ENCODE results near the gene ATP9B.
A peak's percentile ranks its signal among the peaks of the same experiment; 100 is the strongest.

The ATP9B gene

DNA sequence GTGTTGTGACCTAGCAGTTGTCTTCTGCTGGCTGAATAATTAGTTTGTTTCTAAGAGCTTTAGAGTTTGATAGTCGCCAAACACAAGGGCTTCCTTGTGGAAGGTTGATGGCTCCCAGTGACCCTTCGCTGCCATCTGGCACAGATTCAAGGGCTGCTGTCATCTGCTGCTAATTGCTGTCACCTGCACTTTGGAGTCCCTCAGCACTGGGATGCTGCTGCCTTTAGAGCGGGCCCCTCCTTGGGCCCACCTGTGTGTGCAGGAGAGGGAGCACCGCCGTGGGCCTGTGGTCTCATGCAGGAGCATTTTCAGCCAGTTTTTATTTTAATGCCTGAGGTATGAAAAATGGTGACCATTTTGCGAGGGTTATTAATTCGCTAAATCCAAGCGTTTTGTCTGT lies 172.6 kb downstream of the ATP9B start:
- DNase-seq (ENCODE audit: insufficient read length, low spot score): no peak
- TF ChIP-seq POLR2A (IDR thresholded peaks at IDR 0.05; ENCODE audit: low read depth, low read length): no peak
- no peak for TF ChIP-seq TAF1 (IDR thresholded peaks at IDR 0.05; ENCODE audit: low read depth, low read length)
- TF ChIP-seq POU2F2 (IDR thresholded peaks at IDR 0.05; ENCODE audit: low read depth, low read length): no peak
- TF ChIP-seq PAX5 (IDR thresholded peaks at IDR 0.05; ENCODE audit: insufficient read depth, low read length, severe bottlenecking): no peak
- no peak for TF ChIP-seq POLR2AphosphoS5 (IDR thresholded peaks at IDR 0.05; ENCODE audit: low read depth, low read length)
- no peak for TF ChIP-seq SPI1 (IDR thresholded peaks at IDR 0.05; ENCODE audit: low read depth, low read length)
- FAIRE-seq: no peak

GRCh38 chr18:79242246-79242645 lies 173.1 kb downstream of the ATP9B start:
- DNase-seq (ENCODE audit: insufficient read length, low spot score): no peak
- no peak for TF ChIP-seq PAX5 (IDR thresholded peaks at IDR 0.05; ENCODE audit: insufficient read depth, low read length, severe bottlenecking)
- TF ChIP-seq POLR2AphosphoS5 (IDR thresholded peaks at IDR 0.05; ENCODE audit: low read depth, low read length): no peak
- TF ChIP-seq POLR2A (IDR thresholded peaks at IDR 0.05; ENCODE audit: low read depth, low read length): no peak
- no peak for TF ChIP-seq TAF1 (IDR thresholded peaks at IDR 0.05; ENCODE audit: low read depth, low read length)
- no peak for TF ChIP-seq POU2F2 (IDR thresholded peaks at IDR 0.05; ENCODE audit: low read depth, low read length)
- no peak for FAIRE-seq

DNA sequence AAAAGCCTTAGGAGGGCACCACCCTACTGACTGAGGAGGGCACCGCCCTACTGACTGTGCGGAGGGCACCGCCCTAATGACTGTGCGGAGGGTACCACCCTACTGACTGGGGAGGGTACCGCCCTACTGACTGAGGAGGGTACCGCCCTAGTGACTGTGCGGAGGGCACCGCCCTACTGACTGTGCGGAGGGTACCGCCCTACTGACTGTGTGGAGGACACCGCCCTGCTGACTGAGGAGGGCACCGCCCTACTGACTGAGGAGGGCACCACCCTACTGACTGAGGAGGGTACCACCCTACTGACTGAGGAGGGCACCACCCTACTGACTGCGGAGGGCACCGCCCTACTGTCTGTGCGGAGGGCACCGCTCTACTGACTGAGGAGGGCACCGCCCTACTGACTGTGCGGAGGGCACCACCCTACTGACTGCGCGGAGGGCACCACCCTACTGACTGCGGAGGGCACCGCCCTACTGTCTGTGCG lies 176.4 kb downstream of the ATP9B start:
- TF ChIP-seq SPI1 (IDR thresholded peaks at IDR 0.05; ENCODE audit: low read depth, low read length) (no peak), POU2F2 (IDR thresholded peaks at IDR 0.05; ENCODE audit: low read depth, low read length) (no peak), TAF1 (IDR thresholded peaks at IDR 0.05; ENCODE audit: low read depth, low read length) (no peak), POLR2AphosphoS5 (IDR thresholded peaks at IDR 0.05; ENCODE audit: low read depth, low read length) (no peak), POLR2A (IDR thresholded peaks at IDR 0.05; ENCODE audit: low read depth, low read length) (no peak), PAX5 (IDR thresholded peaks at IDR 0.05; ENCODE audit: insufficient read depth, low read length, severe bottlenecking) (no peak)
- no peak for FAIRE-seq
- no peak for DNase-seq (ENCODE audit: insufficient read length, low spot score)

GRCh38 chr18:79246309-79247108 lies 177.3 kb downstream of the ATP9B start:
- no peak for TF ChIP-seq POU2F2 (IDR thresholded peaks at IDR 0.05; ENCODE audit: low read depth, low read length)
- TF ChIP-seq TAF1 (IDR thresholded peaks at IDR 0.05; ENCODE audit: low read depth, low read length): no peak
- TF ChIP-seq PAX5 (IDR thresholded peaks at IDR 0.05; ENCODE audit: insufficient read depth, low read length, severe bottlenecking): no peak
- TF ChIP-seq POLR2A (IDR thresholded peaks at IDR 0.05; ENCODE audit: low read depth, low read length): no peak
- TF ChIP-seq POLR2AphosphoS5 (IDR thresholded peaks at IDR 0.05; ENCODE audit: low read depth, low read length): no peak
- peak; percentile 22; the same call in 1 of the 2 replicates for TF ChIP-seq SPI1 (IDR thresholded peaks at IDR 0.05; ENCODE audit: low read depth, low read length)
- FAIRE-seq: peak; percentile 91
- peak; percentile 65 for DNase-seq (ENCODE audit: insufficient read length, low spot score)

- DNase-seq (ENCODE audit: insufficient read length, low spot score) (no peak), FAIRE-seq (no peak)
- TF ChIP-seq POU2F2 (IDR thresholded peaks at IDR 0.05; ENCODE audit: low read depth, low read length): no peak
- no peak for TF ChIP-seq POLR2A (IDR thresholded peaks at IDR 0.05; ENCODE audit: low read depth, low read length)
- TF ChIP-seq PAX5 (IDR thresholded peaks at IDR 0.05; ENCODE audit: insufficient read depth, low read length, severe bottlenecking): no peak
- TF ChIP-seq SPI1 (IDR thresholded peaks at IDR 0.05; ENCODE audit: low read depth, low read length): no peak
- no peak for TF ChIP-seq POLR2AphosphoS5 (IDR thresholded peaks at IDR 0.05; ENCODE audit: low read depth, low read length)
- no peak for TF ChIP-seq TAF1 (IDR thresholded peaks at IDR 0.05; ENCODE audit: low read depth, low read length)
Observed at GRCh38 chr18:79248495-79249060, 179.4 kb downstream of the ATP9B start.

- DNase-seq (ENCODE audit: insufficient read length, low spot score) (no peak), FAIRE-seq (no peak)
- TF ChIP-seq POU2F2 (IDR thresholded peaks at IDR 0.05; ENCODE audit: low read depth, low read length): no peak
- TF ChIP-seq POLR2A (IDR thresholded peaks at IDR 0.05; ENCODE audit: low read depth, low read length): no peak
- TF ChIP-seq SPI1 (IDR thresholded peaks at IDR 0.05; ENCODE audit: low read depth, low read length): no peak
- no peak for TF ChIP-seq PAX5 (IDR thresholded peaks at IDR 0.05; ENCODE audit: insufficient read depth, low read length, severe bottlenecking)
- TF ChIP-seq POLR2AphosphoS5 (IDR thresholded peaks at IDR 0.05; ENCODE audit: low read depth, low read length): no peak
- no peak for TF ChIP-seq TAF1 (IDR thresholded peaks at IDR 0.05; ENCODE audit: low read depth, low read length)
Observed at GRCh38 chr18:79250301-79250981, 181.2 kb downstream of the ATP9B start.

GRCh38 chr18:79251021-79251420 lies 181.8 kb downstream of the ATP9B start:
- no peak for TF ChIP-seq SPI1 (IDR thresholded peaks at IDR 0.05; ENCODE audit: low read depth, low read length)
- no peak for TF ChIP-seq PAX5 (IDR thresholded peaks at IDR 0.05; ENCODE audit: insufficient read depth, low read length, severe bottlenecking)
- TF ChIP-seq POLR2A (IDR thresholded peaks at IDR 0.05; ENCODE audit: low read depth, low read length): no peak
- no peak for TF ChIP-seq POU2F2 (IDR thresholded peaks at IDR 0.05; ENCODE audit: low read depth, low read length)
- no peak for TF ChIP-seq POLR2AphosphoS5 (IDR thresholded peaks at IDR 0.05; ENCODE audit: low read depth, low read length)
- no peak for TF ChIP-seq TAF1 (IDR thresholded peaks at IDR 0.05; ENCODE audit: low read depth, low read length)
- FAIRE-seq (no peak), DNase-seq (ENCODE audit: insufficient read length, low spot score) (no peak)

GRCh38 chr18:79252904-79253633 lies 183.9 kb downstream of the ATP9B start:
- FAIRE-seq: no peak
- DNase-seq (ENCODE audit: insufficient read length, low spot score): no peak
- TF ChIP-seq POLR2A (IDR thresholded peaks at IDR 0.05; ENCODE audit: low read depth, low read length): no peak
- TF ChIP-seq TAF1 (IDR thresholded peaks at IDR 0.05; ENCODE audit: low read depth, low read length): no peak
- TF ChIP-seq PAX5 (IDR thresholded peaks at IDR 0.05; ENCODE audit: insufficient read depth, low read length, severe bottlenecking): no peak
- TF ChIP-seq POLR2AphosphoS5 (IDR thresholded peaks at IDR 0.05; ENCODE audit: low read depth, low read length): no peak
- no peak for TF ChIP-seq POU2F2 (IDR thresholded peaks at IDR 0.05; ENCODE audit: low read depth, low read length)
- TF ChIP-seq SPI1 (IDR thresholded peaks at IDR 0.05; ENCODE audit: low read depth, low read length): no peak

Data from GM12891 (cell line).